GM18519 (cell line): Measurements from ENCODE around the gene GCNT4.

Source experiments
- ATAC-seq: cut with Tn5 transposase; IDR thresholded peaks from one replicate; pipeline ENCODE4 v1.9.1; 2021; ENCODE audit warnings: mild to moderate bottlenecking, moderate library complexity; ENCODE audit not compliant: unreplicated experiment, low FRiP score

GCNT4 gene

GRCh38 chr5:75053054-75053303 is 621 bp upstream of the GCNT4 start:
- no peak for ATAC-seq

GRCh38 chr5:75051217-75051751 is 1.1 kb downstream of the GCNT4 start:
- no peak for ATAC-seq

GRCh38 chr5:75050415-75050814 is 1.9 kb downstream of the GCNT4 start:
- no peak for ATAC-seq

GRCh38 chr5:75049456-75050351 is 2.7 kb downstream of the GCNT4 start:
- ATAC-seq = peak; percentile 33

GRCh38 chr5:75048457-75048953 is 3.9 kb downstream of the GCNT4 start:
- no peak for ATAC-seq

GRCh38 chr5:75047356-75047755 is 5.0 kb downstream of the GCNT4 start:
- no peak for ATAC-seq

GRCh38 chr5:75046366-75047142 is 5.8 kb downstream of the GCNT4 start:
- no peak for ATAC-seq

GRCh38 chr5:75045071-75045470 is 7.3 kb downstream of the GCNT4 start:
- no peak for ATAC-seq

GRCh38 chr5:75044406-75044805 is 8.0 kb downstream of the GCNT4 start:
- no peak for ATAC-seq

GRCh38 chr5:75043633-75044264 is 8.6 kb downstream of the GCNT4 start:
- ATAC-seq = no peak

- no peak for ATAC-seq
Measured at GRCh38 chr5:75042522-75042921, 9.8 kb downstream of the GCNT4 start.

GRCh38 chr5:75040973-75041372 is 11.4 kb downstream of the GCNT4 start:
- ATAC-seq = no peak

- ATAC-seq = no peak
Measured at GRCh38 chr5:75037106-75037505, 15.3 kb downstream of the GCNT4 start.

- no peak for ATAC-seq
Measured at GRCh38 chr5:75034137-75034739, 18.1 kb downstream of the GCNT4 start.

- no peak for ATAC-seq
Measured at GRCh38 chr5:75031366-75031765, 21.0 kb downstream of the GCNT4 start.

- ATAC-seq = no peak
Measured at GRCh38 chr5:75028090-75028489, 24.3 kb downstream of the GCNT4 start.

- ATAC-seq = no peak
Measured at GRCh38 chr5:75023368-75024159, 28.8 kb downstream of the GCNT4 start.

- no peak for ATAC-seq
Measured at GRCh38 chr5:75021800-75022199, 30.6 kb downstream of the GCNT4 start.

GRCh38 chr5:75021219-75021618 is 31.1 kb downstream of the GCNT4 start:
- no peak for ATAC-seq
